Stimulated activated CD8-positive, alpha-beta memory T cell treated with anti-CD3 and anti-CD28 coated beads, Interleukin-7, amount 100 ng/mL, for 48 hours (primary cell): ENCODE measurements around the gene MYO1E.

ENCODE experiments used
- DNase-seq, 2 donors: peaks; one replicate each; pipeline ENCODE4 v3.0.0-alpha.2; 2020; ENCODE audit warnings: low read depth in 1 of 2; ENCODE audit errors: extremely low read depth in 1 of 2

MYO1E gene

GRCh38 chr15:59271595-59272201 lies 101.0 kb downstream of the MYO1E start:
- DNase-seq, result no peak

DNA sequence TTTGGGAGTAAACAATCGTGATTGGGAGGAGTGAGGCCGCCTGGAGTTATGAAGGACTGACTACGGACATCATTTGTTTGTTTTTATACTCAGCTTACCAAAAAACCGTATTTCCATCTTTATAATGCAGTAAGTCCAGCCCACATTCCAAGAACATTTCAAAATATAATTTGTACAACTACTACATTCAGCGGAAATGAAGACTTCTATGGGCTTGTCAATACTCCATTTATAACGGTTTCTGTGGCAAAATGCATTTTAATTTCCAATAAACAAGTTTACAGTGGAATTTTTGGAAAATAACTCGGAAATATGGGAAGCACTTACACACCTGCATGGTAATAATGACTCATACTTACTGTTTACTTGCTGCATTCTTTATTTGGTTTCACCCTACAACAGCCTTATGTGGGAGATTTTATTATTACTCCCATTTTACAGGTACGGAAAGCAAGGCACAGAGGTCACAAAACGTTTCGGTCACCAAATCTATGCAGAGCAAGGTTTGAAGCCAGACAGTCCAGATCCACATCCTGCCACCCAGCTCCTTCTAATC lies 103.7 kb downstream of the MYO1E start:
- no peak for DNase-seq

GRCh38 chr15:59268168-59268851 lies 104.4 kb downstream of the MYO1E start:
- DNase-seq, result no peak

DNA sequence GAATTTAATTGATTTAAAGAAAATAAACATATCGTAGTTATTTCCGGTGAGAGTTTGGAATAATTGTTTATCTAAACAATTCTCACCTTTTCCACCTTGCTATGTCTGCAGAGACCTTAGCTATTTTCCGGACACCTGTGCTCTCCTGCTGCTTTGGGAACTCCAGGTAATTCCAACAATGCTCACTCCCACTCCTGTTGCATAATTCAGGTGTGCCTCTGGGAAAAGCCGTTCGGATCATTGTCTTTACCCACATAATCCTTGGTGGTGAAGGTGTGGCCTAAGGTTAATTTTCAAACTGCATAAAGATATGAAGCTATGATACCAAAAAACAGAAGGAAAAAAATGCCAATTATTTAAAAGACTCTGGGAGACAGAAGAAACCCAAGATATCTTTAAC lies 106.6 kb downstream of the MYO1E start:
- no peak for DNase-seq

DNA sequence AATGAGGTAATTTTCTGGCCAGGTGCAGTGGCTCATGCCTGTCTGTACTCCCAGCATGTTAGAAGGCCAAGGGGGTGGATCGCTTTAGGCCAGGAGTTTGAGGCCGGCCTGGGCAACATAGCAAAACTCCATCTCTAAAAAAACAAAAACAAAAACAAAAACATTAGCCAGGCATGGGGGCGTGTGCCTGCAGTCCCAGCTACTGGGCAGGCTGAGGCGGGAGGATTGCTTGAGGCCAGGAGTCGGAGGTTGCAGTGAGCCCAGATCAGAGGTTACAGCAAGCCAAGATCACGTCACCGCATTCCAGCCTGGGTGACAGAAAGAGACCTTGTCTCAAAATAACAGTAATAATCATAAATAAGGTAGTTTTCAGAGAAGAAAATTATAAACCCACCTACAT lies 110.4 kb downstream of the MYO1E start:
- no peak for DNase-seq

GRCh38 chr15:59260090-59260489 lies 112.6 kb downstream of the MYO1E start:
- no peak for DNase-seq

DNA sequence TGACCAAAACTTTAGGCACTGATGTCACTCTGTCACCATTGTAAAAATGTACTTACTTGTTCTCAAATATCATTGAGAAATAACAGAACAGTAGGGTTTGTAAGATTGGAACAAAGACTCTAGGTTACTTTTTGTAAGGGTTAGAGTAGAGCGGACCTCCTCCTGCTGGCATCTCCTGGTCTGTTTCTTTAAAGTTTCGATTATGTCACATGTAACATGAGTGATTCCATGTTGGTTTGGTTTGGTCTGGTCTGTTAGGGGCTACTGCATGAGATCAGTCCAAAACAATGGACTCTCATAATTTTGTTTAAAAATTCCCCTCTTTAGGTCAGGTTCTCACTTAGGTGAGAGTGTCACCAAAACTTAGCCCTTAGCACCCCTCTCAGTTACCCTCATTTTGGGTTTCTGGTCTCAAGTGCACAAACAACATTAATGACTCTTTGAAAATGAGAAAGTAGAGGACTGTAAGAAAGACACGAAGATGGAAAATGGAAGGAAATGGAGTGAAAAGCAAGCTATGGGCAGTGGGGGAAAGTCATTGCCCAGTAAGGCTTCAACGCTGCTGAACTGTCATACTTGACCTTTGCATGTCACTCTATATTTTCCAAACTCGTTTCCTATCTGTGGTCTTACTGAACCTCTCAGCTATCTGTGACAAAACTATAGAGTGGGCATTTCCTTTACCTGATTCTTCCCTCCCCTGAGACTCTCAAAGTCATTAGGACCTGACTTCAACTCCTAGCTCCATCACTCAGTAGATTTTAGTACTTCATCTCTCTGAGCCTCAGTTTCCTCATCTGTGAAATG lies 113.3 kb downstream of the MYO1E start:
- no peak for DNase-seq

DNA sequence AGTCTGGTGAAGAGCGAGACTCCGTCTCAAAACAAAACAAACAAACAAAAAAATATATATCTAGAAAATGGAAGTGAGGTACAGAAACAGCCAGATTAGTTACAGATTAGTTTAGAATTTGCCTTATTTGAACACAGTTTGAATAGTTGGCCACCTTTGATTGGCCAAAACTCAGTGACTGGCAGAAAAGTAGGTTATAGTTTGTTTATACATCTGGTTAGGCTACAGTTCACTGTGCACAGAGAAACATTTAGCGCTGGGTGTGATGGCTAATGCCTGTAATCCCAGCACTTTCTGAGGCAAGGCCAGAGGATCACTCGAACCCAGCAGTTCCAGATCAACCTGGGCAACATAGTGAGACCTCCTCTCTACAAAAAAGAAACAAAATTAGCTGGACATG lies 114.4 kb downstream of the MYO1E start:
- DNase-seq, result no peak

GRCh38 chr15:59257140-59257539 lies 115.5 kb downstream of the MYO1E start:
- DNase-seq, result no peak

DNA sequence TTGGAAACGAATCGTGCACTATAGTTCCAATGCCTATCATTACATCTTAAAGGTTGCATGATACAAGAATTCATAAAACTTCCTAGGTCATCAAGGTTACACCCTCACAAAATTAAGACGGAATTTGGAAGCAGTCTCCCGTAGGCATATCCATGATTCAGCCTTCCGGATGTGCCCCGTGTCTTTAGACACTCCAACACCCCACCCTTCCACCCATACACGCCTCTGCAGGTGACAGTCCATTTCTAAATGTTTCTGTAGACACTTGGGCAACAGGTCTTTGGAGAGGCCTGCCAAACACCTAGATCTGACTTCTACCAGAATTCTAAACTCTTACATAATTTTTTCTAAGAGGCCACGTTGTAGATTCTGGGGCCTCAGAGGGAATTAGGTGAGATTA lies 116.2 kb downstream of the MYO1E start:
- DNase-seq, result no peak

DNA sequence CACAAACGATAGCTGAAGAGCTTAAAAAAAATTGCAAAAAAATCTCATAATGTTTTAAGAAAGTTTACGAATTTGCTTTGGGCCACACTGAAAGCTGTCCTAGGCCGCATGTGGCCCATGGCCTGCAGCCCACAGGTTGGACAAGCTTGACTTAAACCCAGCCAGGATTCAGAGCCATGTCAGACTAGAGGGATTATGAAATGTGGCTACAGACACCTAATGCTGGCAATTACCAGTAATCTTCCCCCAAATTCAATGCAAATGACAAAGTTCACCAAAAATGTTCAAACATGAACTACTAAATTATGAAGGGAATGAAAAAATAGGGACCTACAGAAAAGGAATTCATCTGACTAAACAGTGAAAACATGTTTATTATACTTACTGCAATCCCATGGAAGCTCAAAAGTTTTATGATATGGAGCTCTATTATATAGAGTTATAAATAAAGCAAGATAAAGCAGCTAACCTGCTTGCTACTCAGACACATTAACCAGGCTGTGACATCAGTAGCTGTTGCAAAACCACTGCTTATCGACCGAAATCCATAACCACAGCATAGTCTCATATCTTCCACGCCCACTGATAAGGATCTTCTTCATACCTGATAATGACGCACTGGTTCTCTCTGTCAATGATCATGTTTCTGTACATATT lies 116.9 kb downstream of the MYO1E start:
- peak in 1 of 2 donors; percentile 26 for DNase-seq

DNA sequence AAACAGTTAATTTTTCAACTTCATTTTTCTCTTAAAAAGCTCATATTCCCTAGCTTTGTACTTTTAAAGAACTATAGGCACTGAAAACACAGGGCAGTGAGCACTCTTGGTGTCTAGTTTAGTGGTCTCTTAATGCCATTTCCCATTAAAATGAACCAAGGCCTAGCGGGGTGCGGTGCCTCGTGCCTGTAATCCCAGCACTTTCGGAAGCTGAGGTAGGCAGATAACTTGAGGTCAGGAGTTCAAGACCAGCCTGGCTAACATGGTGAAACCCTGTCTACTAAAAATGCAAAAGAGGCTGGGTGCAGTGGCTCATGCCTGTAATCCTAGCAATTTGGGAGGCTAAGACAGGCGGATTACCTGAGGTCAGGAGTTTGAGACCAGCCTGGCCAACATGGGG lies 120.5 kb downstream of the MYO1E start:
- DNase-seq, result no peak

GRCh38 chr15:59251001-59251845 lies 121.4 kb downstream of the MYO1E start:
- DNase-seq, result no peak

- no peak for DNase-seq
Measured at GRCh38 chr15:59250249-59250648, 122.4 kb downstream of the MYO1E start.

GRCh38 chr15:59249816-59250215 lies 122.9 kb downstream of the MYO1E start:
- DNase-seq, result no peak

GRCh38 chr15:59247364-59247763 lies 125.3 kb downstream of the MYO1E start:
- peak in 1 of 2 donors; percentile 13 for DNase-seq

DNA sequence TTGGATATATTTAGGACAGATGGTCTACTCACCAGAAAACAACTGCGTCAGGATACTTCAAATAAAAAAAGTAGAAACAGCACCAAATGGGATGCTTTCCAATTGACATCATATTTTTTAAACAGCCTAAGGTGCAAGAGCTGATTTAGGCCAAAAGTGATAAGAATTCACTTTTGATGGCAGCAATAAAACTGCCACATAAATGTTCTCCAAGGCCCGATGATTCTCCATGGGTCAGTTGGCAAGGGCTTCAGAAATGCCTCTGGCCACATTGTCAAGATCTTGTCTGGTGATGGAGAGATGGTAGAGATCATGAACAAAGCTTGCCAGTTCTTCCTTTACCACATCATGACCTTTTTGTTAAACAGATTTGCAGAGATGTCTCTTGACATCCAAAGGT lies 127.1 kb downstream of the MYO1E start:
- no peak for DNase-seq

DNA sequence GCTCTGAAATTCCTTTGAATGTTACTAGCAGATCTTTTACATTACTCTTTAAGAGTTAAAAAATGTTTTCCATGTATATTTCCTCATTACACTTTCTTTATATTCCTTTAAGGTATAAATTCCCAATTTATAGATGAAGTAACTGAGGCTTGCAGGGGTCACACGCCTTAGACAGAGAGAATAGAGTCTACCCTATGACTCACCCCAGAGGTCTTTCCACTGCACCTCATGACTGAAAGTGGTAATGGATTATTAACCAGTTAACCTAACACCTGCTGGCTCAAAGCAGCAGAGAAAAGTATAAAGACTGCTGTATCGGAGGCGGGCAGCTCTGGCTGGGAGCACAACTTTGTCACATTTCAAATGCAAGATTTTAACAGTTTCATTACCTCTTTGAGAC lies 128.3 kb downstream of the MYO1E start:
- DNase-seq, result no peak

DNA sequence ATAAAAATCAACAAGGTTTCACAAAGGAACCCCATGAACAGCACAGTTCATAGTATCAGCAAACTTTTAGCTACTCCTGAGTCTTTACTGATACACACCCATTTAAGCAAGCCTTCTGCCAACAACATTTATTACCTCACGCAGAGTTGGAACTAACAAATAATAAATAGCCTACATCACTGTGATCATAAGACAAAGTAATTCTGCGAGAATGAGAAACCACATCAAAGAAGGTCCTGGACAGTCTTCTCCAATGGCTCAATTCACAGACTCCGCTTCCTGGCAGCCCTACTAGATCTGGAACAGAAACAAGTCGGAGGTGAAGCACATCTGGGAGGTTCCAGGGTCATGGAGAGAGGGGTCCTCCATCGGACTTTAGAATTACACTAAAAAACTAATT lies 129.0 kb downstream of the MYO1E start:
- DNase-seq, result no peak

DNA sequence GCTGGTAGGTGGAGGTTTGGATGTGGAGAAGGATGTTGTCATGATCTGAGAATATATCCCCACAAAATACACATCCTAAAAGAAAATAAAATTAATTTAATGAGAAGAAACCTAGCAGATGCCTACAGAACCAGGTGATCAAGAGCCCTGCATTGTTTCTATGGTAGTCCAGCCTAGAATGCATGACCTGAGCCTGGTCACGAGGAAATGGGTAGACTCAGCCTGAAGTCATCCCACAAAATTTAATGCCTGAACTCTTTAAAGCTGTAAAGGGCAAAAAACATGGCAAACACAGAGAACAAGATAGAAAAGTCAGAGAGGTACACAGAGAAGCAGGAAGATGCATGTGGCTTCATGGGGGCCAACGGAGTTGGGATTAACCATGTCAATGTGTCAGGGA lies 130.0 kb downstream of the MYO1E start:
- no peak for DNase-seq
